ENCODE results near the gene MARCHF4.

The MARCHF4 gene

DNA sequence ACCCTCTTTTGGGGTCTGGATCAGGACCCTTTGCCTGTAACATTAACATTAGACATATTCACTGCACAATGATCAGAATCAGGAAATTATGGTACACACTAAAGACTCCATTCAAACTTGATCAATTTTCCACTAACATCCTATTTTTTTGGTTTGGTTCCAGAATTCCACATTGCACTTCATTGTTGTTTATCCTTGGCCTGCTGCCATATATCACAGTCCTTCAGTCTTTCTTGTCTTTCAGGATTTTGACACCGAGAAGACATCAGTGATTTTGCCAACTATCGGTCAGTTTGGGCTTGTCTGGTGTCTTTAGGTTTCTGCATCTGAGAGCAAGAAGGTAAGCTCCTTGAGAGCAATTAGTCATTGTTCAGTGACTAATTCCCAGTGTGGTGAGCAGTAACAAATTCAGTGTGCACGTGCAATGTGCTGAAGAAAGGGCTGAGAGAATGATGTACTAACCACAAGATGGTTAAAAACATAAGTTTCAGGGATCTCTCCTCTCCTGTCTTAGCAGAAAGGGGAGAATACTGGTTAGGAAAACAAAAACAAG, 23.5 kb downstream of the MARCHF4 start:
- no peak for DNase-seq

DNA sequence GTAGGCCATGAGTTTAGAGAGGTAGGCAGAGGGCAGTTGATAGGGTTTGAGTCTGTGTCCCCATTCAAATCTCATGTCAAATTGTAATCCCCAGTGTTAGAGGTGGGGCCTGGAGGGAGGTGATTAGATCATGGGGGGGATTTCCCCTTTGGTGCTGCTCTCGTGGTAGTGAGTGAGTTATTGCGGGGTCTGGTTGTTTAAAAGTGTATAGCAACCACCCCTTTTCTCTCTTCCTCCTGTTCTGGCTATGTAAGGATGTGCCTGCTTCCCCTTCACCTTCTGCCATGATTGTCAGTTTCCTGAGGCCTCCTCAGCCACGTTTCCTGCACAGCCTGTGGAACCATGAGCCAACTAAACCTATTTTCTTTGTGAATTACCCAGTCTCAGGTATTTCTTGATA, 25.5 kb downstream of the MARCHF4 start:
- DNase-seq = no peak

DNA sequence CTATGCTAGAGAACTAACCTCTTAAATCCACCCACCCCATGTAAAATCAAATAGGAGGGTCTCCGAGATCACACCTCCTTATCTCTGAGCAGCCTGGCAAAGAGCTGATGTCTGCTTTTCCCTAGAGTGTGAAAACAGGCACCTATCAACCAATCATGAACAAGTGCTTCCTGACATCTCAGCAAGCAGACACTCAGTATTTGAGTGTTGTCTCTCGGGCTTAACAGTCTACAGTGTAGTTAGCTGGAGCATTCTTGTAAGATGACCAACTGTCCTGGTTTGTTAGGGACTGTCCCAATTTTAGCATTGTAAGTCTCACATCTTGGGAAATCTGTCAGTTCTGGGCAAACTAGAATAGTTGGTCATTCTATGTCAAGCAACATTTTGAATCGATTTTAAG, 26.4 kb downstream of the MARCHF4 start:
- no peak for DNase-seq

DNA sequence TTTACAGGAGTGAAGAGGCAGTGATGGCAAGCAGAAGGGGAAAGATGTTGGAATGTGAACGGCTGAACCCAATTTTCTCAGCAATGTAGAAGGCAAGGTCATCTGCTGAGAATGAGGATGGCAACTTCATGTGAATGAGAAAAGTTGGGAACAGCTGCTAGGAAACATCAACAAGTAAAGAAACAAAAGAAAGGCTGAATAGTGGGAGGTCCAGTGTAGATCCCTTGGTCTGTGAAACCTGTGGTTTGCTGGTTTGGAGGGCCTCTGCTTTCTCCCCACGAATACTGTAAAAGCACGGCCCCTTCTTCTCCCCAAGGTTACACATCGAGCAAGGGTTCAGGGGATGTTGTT, 27.4 kb downstream of the MARCHF4 start:
- DNase-seq = no peak

DNA sequence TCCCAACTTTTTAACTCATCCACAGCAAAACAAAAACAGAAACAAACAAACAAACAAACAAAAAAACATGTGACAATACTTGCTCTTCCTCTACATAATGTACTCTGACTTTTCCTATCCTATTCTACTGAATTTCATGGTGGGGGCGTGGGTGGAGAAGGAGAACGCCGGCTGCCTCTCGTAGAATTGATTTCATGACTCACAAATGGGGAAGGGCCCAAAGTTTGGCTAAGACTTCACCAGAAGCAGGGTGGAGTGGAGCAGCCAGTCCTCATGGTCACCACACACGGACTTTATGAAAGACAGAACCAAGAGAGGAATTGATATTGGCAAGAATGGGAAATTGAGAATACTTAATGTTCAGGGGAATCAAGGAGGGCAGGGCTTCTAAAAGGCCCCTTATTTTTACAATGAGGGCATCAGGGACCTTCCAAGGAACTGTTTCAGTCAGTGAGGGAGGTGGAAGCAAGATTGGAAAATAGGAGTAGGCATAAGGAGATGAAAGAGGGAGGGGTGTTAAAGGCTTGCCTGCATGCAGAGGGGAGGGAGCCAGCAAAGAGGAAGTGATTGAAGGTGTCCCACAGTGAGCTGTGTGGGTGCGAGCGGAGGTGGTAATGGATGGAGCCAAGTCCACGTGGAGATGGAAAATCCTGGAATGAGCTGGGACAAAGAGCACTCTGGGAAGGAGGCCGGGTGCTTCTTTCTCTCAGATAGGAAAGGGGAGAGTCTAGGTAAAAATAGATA, 27.9 kb downstream of the MARCHF4 start:
- no peak for DNase-seq

DNA sequence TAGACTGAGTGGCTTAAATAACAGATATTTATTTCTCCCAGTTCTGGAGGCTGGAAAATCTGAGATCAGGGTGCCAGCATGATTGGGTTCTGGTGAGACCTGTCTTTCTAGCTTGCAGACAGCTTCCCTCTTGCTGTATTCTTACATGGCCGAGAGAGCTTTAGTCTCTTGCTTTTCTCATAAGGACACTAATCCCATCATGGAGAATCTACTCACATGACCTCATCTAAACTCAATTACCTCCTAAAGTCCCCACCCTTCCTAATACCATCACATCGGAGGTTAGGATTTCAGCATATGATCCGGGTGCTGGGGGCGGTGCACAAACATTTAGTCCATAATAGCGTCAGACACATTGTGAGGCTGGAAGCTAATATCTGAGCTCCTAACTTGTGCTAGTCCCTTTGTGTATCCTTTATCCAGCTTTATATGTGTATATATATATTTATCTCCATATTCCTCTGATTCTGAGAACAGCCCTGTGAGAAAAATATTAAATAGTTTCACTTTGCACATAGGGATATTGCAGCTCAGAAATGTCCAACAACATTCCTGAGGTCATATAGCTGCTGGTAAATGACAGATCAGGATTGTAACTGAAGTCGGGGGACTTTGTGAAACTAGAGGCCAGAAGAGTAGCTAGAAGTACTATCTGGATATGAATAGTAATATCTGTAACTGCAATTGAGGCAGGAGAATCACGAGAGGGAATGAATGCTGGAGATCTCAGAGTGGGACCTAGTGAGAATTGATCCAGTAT, 28.9 kb downstream of the MARCHF4 start:
- no peak for DNase-seq

DNA sequence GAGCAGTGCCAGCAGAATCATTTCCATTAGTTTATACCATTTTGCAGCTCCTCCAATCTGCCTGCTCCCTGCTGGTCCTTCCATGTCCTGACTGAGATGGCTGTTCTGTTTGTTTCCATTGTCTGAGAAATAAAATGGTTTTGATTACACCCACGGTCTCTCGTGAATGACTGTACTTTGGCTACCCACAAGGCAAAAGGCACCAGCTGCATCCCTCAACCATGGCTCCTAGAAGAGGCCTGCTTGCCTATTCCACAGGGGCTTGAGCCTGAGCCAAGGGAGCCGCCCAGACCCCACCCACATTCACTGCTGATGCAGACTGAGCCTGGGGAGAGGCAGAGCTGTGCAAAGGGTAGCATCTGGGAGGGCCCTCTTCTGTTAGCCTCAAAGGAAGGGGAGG, 31.2 kb downstream of the MARCHF4 start:
- no peak for DNase-seq

DNA sequence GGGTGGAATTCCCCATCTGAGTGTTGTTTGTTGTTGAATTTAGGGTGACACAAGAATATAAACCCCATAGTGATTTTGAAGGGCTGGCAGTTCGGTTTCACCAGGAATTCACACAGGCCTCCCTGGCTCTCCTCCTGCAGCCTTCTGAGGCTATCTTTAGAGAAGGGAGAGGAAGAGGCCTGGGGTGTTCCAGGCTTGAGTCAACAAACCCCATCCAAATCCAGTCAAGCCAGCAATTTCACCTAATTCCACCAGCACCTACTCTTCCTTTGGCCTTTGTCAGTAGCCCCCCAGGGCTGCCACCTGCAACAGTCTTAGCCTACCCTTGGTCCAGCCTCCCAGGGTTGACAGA, 32.0 kb downstream of the MARCHF4 start:
- DNase-seq = no peak

DNA sequence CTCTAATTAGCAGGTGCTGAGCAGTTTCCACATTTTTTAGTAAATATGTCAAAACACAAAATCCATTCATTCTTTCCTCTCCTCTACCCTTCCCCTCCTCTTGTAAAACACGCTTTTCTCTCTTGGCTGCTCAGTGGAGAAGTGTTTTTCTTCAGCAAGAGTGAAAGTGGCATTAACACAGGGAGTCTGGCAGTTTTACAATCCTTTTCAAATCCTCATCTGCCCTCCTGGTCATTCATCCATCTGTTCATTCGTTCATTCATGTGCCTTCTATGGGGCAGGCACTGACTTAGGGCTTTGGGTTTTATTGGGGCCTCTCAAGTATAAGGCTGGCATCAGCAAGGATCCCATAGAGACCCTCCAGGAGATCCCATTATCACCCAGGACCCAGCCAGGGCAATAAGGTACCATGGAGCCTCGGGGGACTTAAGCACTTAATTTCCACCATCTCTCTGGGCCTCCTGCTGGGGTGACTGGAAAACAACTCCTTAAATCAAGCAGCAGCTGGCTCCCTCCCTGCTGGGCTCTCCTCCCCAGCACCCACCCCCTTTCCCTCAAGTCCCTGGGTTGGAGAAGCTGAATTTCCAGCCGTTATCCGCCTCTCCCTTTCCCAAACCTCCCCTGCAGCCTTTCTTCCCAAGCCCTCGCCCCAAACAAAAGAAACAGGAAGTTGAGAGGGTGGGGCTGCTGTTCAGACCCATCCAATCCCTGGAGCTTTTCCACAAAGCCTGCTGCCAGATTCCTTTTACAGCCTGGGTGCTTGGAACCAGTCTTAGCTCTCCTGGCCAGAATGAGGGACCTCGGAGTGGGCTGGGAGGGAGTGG, 32.6 kb downstream of the MARCHF4 start:
- DNase-seq = no peak

DNA sequence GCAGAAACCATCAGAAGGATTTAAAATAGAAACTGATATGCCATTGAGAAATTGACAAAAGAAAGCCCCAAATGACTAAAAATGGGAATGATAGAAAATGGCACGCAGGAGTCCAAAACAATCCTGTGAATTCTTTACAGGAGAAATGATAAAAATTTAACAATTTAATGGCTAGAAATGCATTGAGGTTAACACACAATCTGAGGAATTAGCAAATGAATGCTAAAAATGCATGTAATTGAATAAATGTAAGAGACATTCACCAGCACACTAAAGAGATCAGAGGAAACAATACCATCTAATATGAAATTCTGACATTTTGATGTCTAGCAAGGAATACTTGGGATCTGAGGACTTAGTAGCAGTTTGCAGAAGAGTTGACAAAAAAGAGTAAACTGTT, 37.0 kb downstream of the MARCHF4 start:
- DNase-seq = no peak

DNA sequence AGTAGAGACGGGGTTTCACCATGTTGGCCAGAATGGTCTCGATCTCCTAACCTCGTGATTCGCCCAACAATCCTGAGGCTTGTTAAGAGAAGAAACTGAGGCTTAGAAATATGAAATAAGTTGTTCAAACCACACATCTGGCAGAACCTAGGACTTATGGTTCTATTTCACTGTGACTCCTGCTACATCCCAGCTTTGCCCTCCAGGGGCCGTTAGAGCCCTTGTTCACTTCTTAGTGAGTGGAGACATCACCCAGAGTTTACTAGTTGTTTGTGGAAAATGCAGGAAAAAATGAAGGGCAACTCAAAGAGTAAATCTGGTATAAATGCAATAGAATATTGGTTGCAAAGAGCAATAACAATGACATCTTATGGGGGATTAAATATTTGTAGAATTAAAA, 43.9 kb downstream of the MARCHF4 start:
- no peak for DNase-seq

DNA sequence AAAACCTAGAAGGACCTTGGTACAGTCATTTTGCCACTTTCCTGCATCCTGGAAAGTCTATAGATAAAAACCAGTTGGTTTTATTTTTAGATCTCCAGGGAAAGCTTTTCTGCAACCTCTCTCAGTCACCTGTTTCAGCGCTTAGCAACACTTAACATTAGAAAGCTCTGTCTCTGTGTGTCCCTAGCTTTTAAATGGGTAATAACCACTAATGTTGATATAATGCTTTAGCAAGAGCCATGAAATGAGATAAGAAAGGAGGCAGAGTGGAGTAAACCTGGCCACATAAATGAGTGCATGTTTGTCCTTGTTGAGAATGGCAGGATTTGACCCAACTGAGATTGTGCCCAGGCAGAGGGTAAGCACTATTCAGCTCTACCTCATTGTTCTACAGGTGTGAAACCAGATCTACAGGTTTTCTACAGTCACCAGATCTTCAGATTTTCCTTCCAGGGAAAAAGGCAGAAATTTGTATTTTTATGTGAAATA, 44.8 kb downstream of the MARCHF4 start:
- DNase-seq = no peak
